Progenitor cell of endocrine pancreas (in vitro differentiated cells): ENCODE results near the gene SLC1A7. TPM values are rescaled to one million over a fixed set of nuclear protein-coding genes. Genes with fewer than 3 reads are reported as not detected.

ENCODE experiments used
- DNase-seq: peaks from one replicate; pipeline ENCODE4 v3.0.0; 2021; ENCODE audit warnings: low spot score; ENCODE audit not compliant: unreplicated experiment
- H3K27ac Mint-ChIP-seq: 2 replicates; pipeline ENCODE4 v1.8.0; 2021; ENCODE audit warnings: mild to moderate bottlenecking, moderate library complexity, mixed read lengths
- H3K27me3 Mint-ChIP-seq: 2 replicates; pipeline ENCODE4 v1.8.0; 2021; ENCODE audit warnings: mixed read lengths
- H3K36me3 Mint-ChIP-seq: 2 replicates; pipeline ENCODE4 v1.8.0; 2022; ENCODE audit warnings: mixed read lengths; ENCODE audit not compliant: insufficient read depth
- H3K4me1 Mint-ChIP-seq: 2 replicates; pipeline ENCODE4 v1.8.0; 2021; ENCODE audit warnings: low read depth, mixed read lengths
- H3K4me3 Mint-ChIP-seq: 2 replicates; pipeline ENCODE4 v1.8.0; 2021; ENCODE audit warnings: low read depth, mild to moderate bottlenecking, moderate library complexity, mixed read lengths
- H3K9me3 Mint-ChIP-seq: 2 replicates; pipeline ENCODE4 v1.8.0; 2021; ENCODE audit warnings: low read depth, mixed read lengths
- CTCF ChIP-seq: fragments of 200-600 bp; sonication (generic); IDR thresholded peaks from one replicate; pipeline ENCODE4 v1.5.0; 2021; ENCODE audit warnings: antibody characterized with exemption, mild to moderate bottlenecking; ENCODE audit not compliant: unreplicated experiment
- total RNA-seq: library from RNA; stranded (reverse); gene quantifications from 2 replicates; pipeline ENCODE4 v1.2.1, GENCODE V29; 2021

SLC1A7 gene
- total RNA-seq, 1 donor from 2014 or later: not detected

GRCh38 chr1:53166912-53167311 lies 24.5 kb upstream of the SLC1A7 start:
- Mint-ChIP-seq H3K4me3 (no peak overlapping the region), H3K27me3 (peaks cover 69% of the 10 kb centered on the region), H3K4me1 (peaks cover 3% of the 10 kb centered on the region), H3K27ac (no peak overlapping the region), H3K36me3 (no peaks in the 10 kb centered on the region), H3K9me3 (no peaks in the 10 kb centered on the region)
- TF ChIP-seq CTCF: no peak
- no peak for DNase-seq

- Mint-ChIP-seq H3K4me1 (peaks cover 3% of the 10 kb centered on the region), H3K27ac (no peak overlapping the region), H3K9me3 (no peaks in the 10 kb centered on the region), H3K36me3 (no peaks in the 10 kb centered on the region), H3K27me3 (peaks cover 64% of the 10 kb centered on the region), H3K4me3 (no peak overlapping the region)
- no peak for DNase-seq
- no peak for TF ChIP-seq CTCF
These were observed 23.9 kb upstream of the SLC1A7 start for GRCh38 chr1:53166366-53166765.

GRCh38 chr1:53165408-53165961 lies 23.0 kb upstream of the SLC1A7 start:
- Mint-ChIP-seq H3K4me1 (peaks cover 3% of the 10 kb centered on the region), H3K9me3 (no peaks in the 10 kb centered on the region), H3K27me3 (peaks cover 60% of the 10 kb centered on the region), H3K36me3 (no peaks in the 10 kb centered on the region), H3K27ac (no peak overlapping the region), H3K4me3 (no peak overlapping the region)
- no peak for DNase-seq
- TF ChIP-seq CTCF: no peak

- no peak overlapping the region for H3K27ac Mint-ChIP-seq
- DNase-seq: no peak
These were observed 20.9 kb upstream of the SLC1A7 start for GRCh38 chr1:53163291-53163768.

GRCh38 chr1:53162621-53163020 lies 20.2 kb upstream of the SLC1A7 start:
- DNase-seq: no peak
- Mint-ChIP-seq H3K4me3 (no peak overlapping the region), H3K9me3 (no peaks in the 10 kb centered on the region), H3K27me3 (peaks cover 52% of the 10 kb centered on the region), H3K4me1 (peaks cover 3% of the 10 kb centered on the region), H3K27ac (no peak overlapping the region), H3K36me3 (no peaks in the 10 kb centered on the region)
- TF ChIP-seq CTCF: no peak

More at GRCh38 chr1:53163291-53163768, 20.9 kb upstream of the SLC1A7 start:
- Mint-ChIP-seq H3K4me3 (no peak overlapping the region), H3K9me3 (no peaks in the 10 kb centered on the region), H3K36me3 (no peaks in the 10 kb centered on the region), H3K4me1 (peaks cover 3% of the 10 kb centered on the region), H3K27me3 (peaks cover 54% of the 10 kb centered on the region)
- no peak for TF ChIP-seq CTCF
